Neutrophil (primary cell): ENCODE measurements around the gene JUND.

ENCODE experiments used
- H3K27ac ChIP-seq: fragments of 200-600 bp; sonication (generic); 2 replicates; pipeline ENCODE4 v1.5.1; 2016; ENCODE audit warnings: mild to moderate bottlenecking, moderate library complexity
- H3K27me3 ChIP-seq: fragments of 200-600 bp; sonication (generic); 2 replicates; pipeline ENCODE4 v1.6.0; 2016; ENCODE audit warnings: mild to moderate bottlenecking
- H3K36me3 ChIP-seq: fragments of 200-600 bp; sonication (generic); 2 replicates; pipeline ENCODE4 v1.5.1; 2017
- H3K4me1 ChIP-seq, 2 experiments: fragments of 200-600 bp in 1 of 2; sonication (generic) in 1 of 2; 1 replicate in 1 of 2; 2 replicates in 1 of 2; pipeline versions ENCODE4 v1.5.1 to v1.6.1; 2013 to 2016; ENCODE audit warnings: low read depth in 1 of 2, low read length in 1 of 2, mild to moderate bottlenecking in 1 of 2, moderate library complexity in 1 of 2; ENCODE audit not compliant: control insufficient read depth in 1 of 2, insufficient read depth in 1 of 2
- H3K4me3 ChIP-seq, 2 experiments: fragments of 200-600 bp in 1 of 2; sonication (generic) in 1 of 2; 1 replicate in 1 of 2; 2 replicates in 1 of 2; pipeline ENCODE4 v1.5.1; 2013 to 2016; ENCODE audit warnings: low read depth in 1 of 2, low read length in 1 of 2, mild to moderate bottlenecking in 1 of 2, moderate library complexity in 1 of 2
- H3K9me3 ChIP-seq: fragments of 200-600 bp; sonication (generic); 2 replicates; pipeline ENCODE4 v1.5.1; 2016
- CTCF ChIP-seq: fragments of 200-600 bp; sonication (generic); IDR thresholded peaks from 2 replicates; pipeline ENCODE4 v1.5.1; 2016; ENCODE audit warnings: antibody characterized with exemption

JUND gene

GRCh38 chr19:18254546-18255503, 26.6 kb downstream of the JUND start:
- Histone ChIP-seq H3K4me3 (no peak overlapping the region), H3K27me3 (peaks cover 27% of the 10 kb centered on the region), H3K9me3 (no peaks in the 10 kb centered on the region), H3K27ac (no peak overlapping the region), H3K4me1 (peaks cover 0 to 4% of the 10 kb centered on the region in 2 experiments), H3K36me3 (no peaks in the 10 kb centered on the region)
- no peak for TF ChIP-seq CTCF

GRCh38 chr19:18253716-18254115, 27.7 kb downstream of the JUND start:
- H3K27ac ChIP-seq, result no peak overlapping the region
- peaks cover 0 to 4% of the 10 kb centered on the region in 2 experiments for H3K4me1 ChIP-seq
- peaks cover 27% of the 10 kb centered on the region for H3K27me3 ChIP-seq
- H3K9me3 ChIP-seq, result no peaks in the 10 kb centered on the region
- no peak for TF ChIP-seq CTCF
- no peaks in the 10 kb centered on the region for H3K36me3 ChIP-seq
- no peak overlapping the region for H3K4me3 ChIP-seq

GRCh38 chr19:18253130-18253529, 28.3 kb downstream of the JUND start:
- no peak overlapping the region for H3K27ac ChIP-seq
- peaks cover 27% of the 10 kb centered on the region for H3K27me3 ChIP-seq
- no peaks in the 10 kb centered on the region for H3K9me3 ChIP-seq
- H3K36me3 ChIP-seq, result no peaks in the 10 kb centered on the region
- H3K4me3 ChIP-seq, result no peak overlapping the region
- TF ChIP-seq CTCF, result no peak
- H3K4me1 ChIP-seq, result peaks cover 0 to 4% of the 10 kb centered on the region in 2 experiments

GRCh38 chr19:18252370-18252717, 29.1 kb downstream of the JUND start:
- H3K9me3 ChIP-seq, result no peaks in the 10 kb centered on the region
- no peaks in the 10 kb centered on the region for H3K36me3 ChIP-seq
- no peak overlapping the region for H3K4me3 ChIP-seq
- H3K4me1 ChIP-seq, result peaks cover 0 to 4% of the 10 kb centered on the region in 2 experiments
- no peak overlapping the region for H3K27ac ChIP-seq
- TF ChIP-seq CTCF, result no peak
- H3K27me3 ChIP-seq, result peaks cover 27% of the 10 kb centered on the region

GRCh38 chr19:18251587-18252369, 29.6 kb downstream of the JUND start:
- no peak overlapping the region for H3K4me3 ChIP-seq
- H3K27me3 ChIP-seq, result peaks cover 27% of the 10 kb centered on the region
- H3K36me3 ChIP-seq, result no peaks in the 10 kb centered on the region
- peaks cover 0 to 4% of the 10 kb centered on the region in 2 experiments for H3K4me1 ChIP-seq
- no peaks in the 10 kb centered on the region for H3K9me3 ChIP-seq
- no peak overlapping the region for H3K27ac ChIP-seq
- TF ChIP-seq CTCF, result peak; percentile 97
